GM18909 (cell line): ENCODE measurements around the gene CYP27C1.

Experiments used
- ATAC-seq: cut with Tn5 transposase; IDR thresholded peaks from one replicate; pipeline ENCODE4 v1.9.1; 2021; ENCODE audit warnings: mild to moderate bottlenecking; ENCODE audit not compliant: unreplicated experiment, poor library complexity

The CYP27C1 gene

GRCh38 chr2:127134833-127135830 is 85.0 kb downstream of the CYP27C1 start:
- ATAC-seq, result no peak

- no peak for ATAC-seq
Measured at GRCh38 chr2:127134235-127134634, 85.9 kb downstream of the CYP27C1 start.
